H1 (cell line): ENCODE measurements around the gene FMC1. TPM values are rescaled to one million over a fixed set of nuclear protein-coding genes. Genes with fewer than 3 reads are reported as not detected.

Source experiments
- SAP30 ChIP-seq: fragments of 300-600 bp; sonication (generic); IDR thresholded peaks from 2 replicates; pipeline ENCODE4 v1.7.1; 2012; ENCODE audit warnings: low read length, moderate library complexity, mild to moderate bottlenecking, inconsistent platforms; ENCODE audit not compliant: insufficient read depth, insufficient replicate concordance
- polyA plus RNA-seq, 7 experiments: library from polyadenylated mRNA; depleted of rRNA in 3 of 7; stranded (reverse) in 5 of 7; unstranded in 2 of 7; fragments of >200 nt in 5 of 7; fragments of 200-250 nt in 2 of 7; gene quantifications; 1 replicate in 5 of 7; 2 replicates in 1 of 7; 4 replicates in 1 of 7; pipeline versions ENCODE4 v1.2.1 to v1.2.3, GENCODE V29; 2011 to 2013; ENCODE audit warnings: missing spikeins in 2 of 7, mixed read lengths in 2 of 7
- total RNA-seq: library from RNA; stranded (reverse); fragmentation: NEBNext Ultra II Directional; extraction: Animal tissue kit (Norgen Biotek cat#: 25700); gene quantifications from 2 replicates; pipeline ENCODE4 v1.2.1, GENCODE V29; 2021

FMC1 gene
- total and polyA plus RNA-seq, 2 of the 8 experiments (the other 6 are each of a cell fraction or from before 2014, with no cell fraction given), result 15.8 to 28.4 TPM

GRCh38 chr7:139370943-139371313 lies 29.8 kb downstream of the FMC1 start (continued):
- no peak for TF ChIP-seq SAP30
